ENCODE results near the gene CBLB. TPM values are rescaled to one million over a fixed set of nuclear protein-coding genes. Genes with fewer than 3 reads are reported as not detected.

Gene CBLB
- total RNA-seq, 1 donor from 2014 or later = 29.7 TPM

GRCh38 chr3:105774444-105775180, 94.2 kb downstream of the CBLB start:
- no peak overlapping the region for H3K27ac ChIP-seq
- DNase-seq (no peak), ATAC-seq (no peak)
- H3K27me3 ChIP-seq (ENCODE audit: low read depth) = no peaks in the 10 kb centered on the region
- intact Hi-C loops (cut with DNase I) = no loop called here
- H3K9me3 ChIP-seq = no peaks in the 10 kb centered on the region
- TF ChIP-seq CTCF (IDR thresholded peaks at IDR 0.05) = no peak
- H3K4me1 ChIP-seq = no peaks in the 10 kb centered on the region
- no peaks in the 10 kb centered on the region for H3K36me3 ChIP-seq
- H3K4me3 ChIP-seq = no peak overlapping the region

GRCh38 chr3:105773291-105773690, 95.5 kb downstream of the CBLB start:
- intact Hi-C loops (cut with DNase I) = no loop called here
- no peaks in the 10 kb centered on the region for H3K27me3 ChIP-seq (ENCODE audit: low read depth)
- H3K4me3 ChIP-seq = no peak overlapping the region
- ATAC-seq = no peak
- no peaks in the 10 kb centered on the region for H3K36me3 ChIP-seq
- H3K4me1 ChIP-seq = no peaks in the 10 kb centered on the region
- DNase-seq = no peak
- no peak overlapping the region for H3K27ac ChIP-seq
- H3K9me3 ChIP-seq = no peaks in the 10 kb centered on the region
- TF ChIP-seq CTCF (IDR thresholded peaks at IDR 0.05) = no peak

- no peaks in the 10 kb centered on the region for H3K36me3 ChIP-seq
- no peaks in the 10 kb centered on the region for H3K9me3 ChIP-seq
- H3K27me3 ChIP-seq (ENCODE audit: low read depth) = no peaks in the 10 kb centered on the region
- no peaks in the 10 kb centered on the region for H3K4me1 ChIP-seq
- intact Hi-C loops (cut with DNase I) = no loop called here
- H3K27ac ChIP-seq = no peak overlapping the region
- no peak overlapping the region for H3K4me3 ChIP-seq
- ATAC-seq = no peak
- TF ChIP-seq CTCF (IDR thresholded peaks at IDR 0.05) = no peak
- no peak for DNase-seq
Observed at GRCh38 chr3:105772635-105773034, 96.2 kb downstream of the CBLB start.

- Histone ChIP-seq H3K4me3 (no peak overlapping the region), H3K36me3 (no peaks in the 10 kb centered on the region), H3K27ac (no peak overlapping the region), H3K9me3 (no peaks in the 10 kb centered on the region), H3K27me3 (ENCODE audit: low read depth) (no peaks in the 10 kb centered on the region), H3K4me1 (no peaks in the 10 kb centered on the region)
- intact Hi-C loops (cut with DNase I) = no loop called here
- no peak for TF ChIP-seq CTCF (IDR thresholded peaks at IDR 0.05)
- ATAC-seq (no peak), DNase-seq (no peak)
Observed at GRCh38 chr3:105771392-105771791, 97.4 kb downstream of the CBLB start.

- intact Hi-C loops (cut with DNase I) = no loop called here
Observed at GRCh38 chr3:105770410-105770809, 98.4 kb downstream of the CBLB start.

More at GRCh38 chr3:105770410-105770809, 98.4 kb downstream of the CBLB start:
- Histone ChIP-seq H3K4me1 (no peaks in the 10 kb centered on the region), H3K9me3 (no peaks in the 10 kb centered on the region), H3K27me3 (ENCODE audit: low read depth) (no peaks in the 10 kb centered on the region), H3K27ac (no peak overlapping the region), H3K36me3 (no peaks in the 10 kb centered on the region), H3K4me3 (no peak overlapping the region)
- ATAC-seq = no peak
- DNase-seq = no peak
- TF ChIP-seq CTCF (IDR thresholded peaks at IDR 0.05) = no peak

All from lower lobe of right lung (tissue), 2 donors.